DND-41 (cell line): Measurements from ENCODE around the gene SEC23IP.

Experiments
- ATAC-seq: fragments of 200-7000 bp; cut with Tn5 transposase; 3 replicates; pipeline ENCODE4 v1.9.1; 2021; ENCODE audit warnings: low read depth; ENCODE audit not compliant: insufficient read depth
- DNase-seq: peaks from one replicate; pipeline ENCODE4 v3.0.0-alpha.2; 2020
- H2AFZ ChIP-seq: 2 replicates; pipeline ENCODE4 v1.6.0; 2012; ENCODE audit warnings: low read depth, low read length
- H3K27ac ChIP-seq: 2 replicates; pipeline ENCODE4 v1.5.1; 2012; ENCODE audit warnings: low read length, inconsistent platforms
- H3K27me3 ChIP-seq: fragments of 200-600 bp; sonication (generic); 2 replicates; pipeline ENCODE4 v1.6.0; 2012; ENCODE audit warnings: low read length, mild to moderate bottlenecking, inconsistent platforms; ENCODE audit not compliant: insufficient read depth, poor library complexity
- H3K36me3 ChIP-seq: 2 replicates; pipeline ENCODE4 v1.5.1; 2012; ENCODE audit warnings: low read length, inconsistent platforms; ENCODE audit not compliant: insufficient read depth
- H3K4me1 ChIP-seq: 2 replicates; pipeline ENCODE4 v1.5.1; 2012; ENCODE audit warnings: mild to moderate bottlenecking, low read length; ENCODE audit not compliant: insufficient read depth
- H3K4me2 ChIP-seq: 2 replicates; pipeline ENCODE4 v1.6.0; 2012; ENCODE audit warnings: mild to moderate bottlenecking, moderate library complexity, low read length, inconsistent platforms; ENCODE audit not compliant: insufficient read depth
- H3K4me3 ChIP-seq, 2 experiments: fragments of 200-600 bp in 1 of 2; shearing (Covaris generic) in 1 of 2; 2 replicates each; pipeline ENCODE4 v1.5.1; 2012 to 2016; ENCODE audit warnings: inconsistent platforms in 2 of 2, low read length in 2 of 2, mild to moderate bottlenecking in 2 of 2, low read depth in 1 of 2, moderate library complexity in 1 of 2
- H3K79me2 ChIP-seq: 2 replicates; pipeline ENCODE4 v1.6.0; 2012; ENCODE audit warnings: low read length, inconsistent platforms; ENCODE audit not compliant: insufficient read depth
- H3K9ac ChIP-seq: 2 replicates; pipeline ENCODE4 v1.6.0; 2012; ENCODE audit warnings: low read depth, mild to moderate bottlenecking, inconsistent platforms, low read length, moderate library complexity
- H3K9me3 ChIP-seq: 2 replicates; pipeline ENCODE4 v1.5.1; 2012; ENCODE audit warnings: low read length, moderate library complexity, mild to moderate bottlenecking, inconsistent platforms; ENCODE audit not compliant: insufficient read depth, severe bottlenecking
- H4K20me1 ChIP-seq: 2 replicates; pipeline ENCODE4 v1.6.0; 2012; ENCODE audit warnings: low read length; ENCODE audit not compliant: insufficient read depth
- EZH2 ChIP-seq: IDR thresholded peaks from 3 replicates; pipeline ENCODE4 v1.6.1; 2012; ENCODE audit warnings: borderline replicate concordance, low read depth, mild to moderate bottlenecking, moderate library complexity, low read length, inconsistent platforms; ENCODE audit not compliant: severe bottlenecking
- TF ChIP-seq, protein P1 (sequence below): IDR thresholded peaks from 2 replicates; pipeline ENCODE4 v1.5.1; 2012; ENCODE audit warnings: borderline replicate concordance, low read length, moderate library complexity, mild to moderate bottlenecking; ENCODE audit not compliant: poor library complexity, severe bottlenecking; ENCODE audit errors: extremely low read depth

Gene SEC23IP

GRCh38 chr10:119931871-119932270 lies 39.3 kb downstream of the SEC23IP start:
- no peak for DNase-seq
- no peak overlapping the region for H3K27ac ChIP-seq

DNA sequence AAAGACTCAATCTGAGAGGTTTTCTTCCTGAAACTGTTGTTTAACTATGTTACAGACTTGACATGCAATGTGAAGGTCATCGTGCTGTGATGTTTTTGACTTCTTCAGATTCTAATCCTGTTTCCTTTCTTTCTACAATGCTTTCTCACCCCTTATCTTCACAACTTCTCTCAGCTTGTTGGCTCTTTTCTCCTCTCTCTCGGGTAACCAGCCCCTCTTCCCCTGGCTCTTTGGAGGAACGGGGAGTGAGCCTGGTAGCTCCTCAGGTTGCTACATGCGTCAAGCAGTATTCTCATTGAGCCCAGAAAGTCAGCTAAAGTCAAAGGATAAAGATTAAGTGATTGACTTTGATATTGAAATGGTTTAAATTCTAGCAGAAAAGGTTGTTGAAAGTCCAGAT lies 40.1 kb downstream of the SEC23IP start:
- ATAC-seq, result no peak

More at GRCh38 chr10:119931871-119932270, 39.3 kb downstream of the SEC23IP start:
- H3K9ac ChIP-seq, result no peak overlapping the region
- ATAC-seq, result no peak
- H3K79me2 ChIP-seq, result no peaks in the 10 kb centered on the region
- no peaks in the 10 kb centered on the region for H3K4me1 ChIP-seq
- no peak overlapping the region for H2AFZ ChIP-seq
- H3K4me3 ChIP-seq, result no peak overlapping the region
- H4K20me1 ChIP-seq, result no peaks in the 10 kb centered on the region
- no peak overlapping the region for H3K4me2 ChIP-seq
- no peaks in the 10 kb centered on the region for H3K27me3 ChIP-seq
- H3K9me3 ChIP-seq, result no peaks in the 10 kb centered on the region
- peaks cover 79% of the 10 kb centered on the region for H3K36me3 ChIP-seq
- TF ChIP-seq EZH2, result no peak
- TF ChIP-seq, protein P1, sequence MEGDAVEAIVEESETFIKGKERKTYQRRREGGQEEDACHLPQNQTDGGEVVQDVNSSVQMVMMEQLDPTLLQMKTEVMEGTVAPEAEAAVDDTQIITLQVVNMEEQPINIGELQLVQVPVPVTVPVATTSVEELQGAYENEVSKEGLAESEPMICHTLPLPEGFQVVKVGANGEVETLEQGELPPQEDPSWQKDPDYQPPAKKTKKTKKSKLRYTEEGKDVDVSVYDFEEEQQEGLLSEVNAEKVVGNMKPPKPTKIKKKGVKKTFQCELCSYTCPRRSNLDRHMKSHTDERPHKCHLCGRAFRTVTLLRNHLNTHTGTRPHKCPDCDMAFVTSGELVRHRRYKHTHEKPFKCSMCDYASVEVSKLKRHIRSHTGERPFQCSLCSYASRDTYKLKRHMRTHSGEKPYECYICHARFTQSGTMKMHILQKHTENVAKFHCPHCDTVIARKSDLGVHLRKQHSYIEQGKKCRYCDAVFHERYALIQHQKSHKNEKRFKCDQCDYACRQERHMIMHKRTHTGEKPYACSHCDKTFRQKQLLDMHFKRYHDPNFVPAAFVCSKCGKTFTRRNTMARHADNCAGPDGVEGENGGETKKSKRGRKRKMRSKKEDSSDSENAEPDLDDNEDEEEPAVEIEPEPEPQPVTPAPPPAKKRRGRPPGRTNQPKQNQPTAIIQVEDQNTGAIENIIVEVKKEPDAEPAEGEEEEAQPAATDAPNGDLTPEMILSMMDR, result no peak

GRCh38 chr10:119933179-119933578 lies 40.6 kb downstream of the SEC23IP start:
- H2AFZ ChIP-seq, result no peak overlapping the region
- H3K79me2 ChIP-seq, result no peaks in the 10 kb centered on the region
- H3K4me3 ChIP-seq, result no peak overlapping the region
- no peak for TF ChIP-seq EZH2
- TF ChIP-seq, protein P1, result peak; percentile 59
- no peaks in the 10 kb centered on the region for H3K4me1 ChIP-seq
- ATAC-seq, result no peak
- H4K20me1 ChIP-seq, result no peaks in the 10 kb centered on the region
- no peak overlapping the region for H3K9ac ChIP-seq
- H3K36me3 ChIP-seq, result peaks cover 68% of the 10 kb centered on the region
- no peaks in the 10 kb centered on the region for H3K9me3 ChIP-seq
- no peak overlapping the region for H3K27ac ChIP-seq
- no peak overlapping the region for H3K4me2 ChIP-seq
- DNase-seq, result no peak
- no peaks in the 10 kb centered on the region for H3K27me3 ChIP-seq

More for the DNA sequence above, 40.1 kb downstream of the SEC23IP start:
- Histone ChIP-seq H3K36me3 (peaks cover 71% of the 10 kb centered on the region), H3K27ac (no peak overlapping the region), H3K4me1 (no peaks in the 10 kb centered on the region), H3K79me2 (no peaks in the 10 kb centered on the region), H3K27me3 (no peaks in the 10 kb centered on the region), H3K4me3 (no peak overlapping the region), H2AFZ (no peak overlapping the region), H4K20me1 (no peaks in the 10 kb centered on the region), H3K4me2 (no peak overlapping the region), H3K9ac (no peak overlapping the region), H3K9me3 (no peaks in the 10 kb centered on the region)
- TF ChIP-seq, protein P1, result no peak
- no peak for TF ChIP-seq EZH2
- no peak for DNase-seq

- Histone ChIP-seq H3K4me1 (no peaks in the 10 kb centered on the region), H3K9me3 (no peaks in the 10 kb centered on the region), H3K36me3 (peaks cover 37% of the 10 kb centered on the region), H3K27ac (no peak overlapping the region), H3K27me3 (no peaks in the 10 kb centered on the region), H4K20me1 (no peaks in the 10 kb centered on the region; the same call in 1 of the 2 replicates), H3K79me2 (no peaks in the 10 kb centered on the region), H3K4me3 (no peak overlapping the region), H3K9ac (no peak overlapping the region), H2AFZ (no peak overlapping the region), H3K4me2 (no peak overlapping the region)
- TF ChIP-seq, protein P1, result no peak
- TF ChIP-seq EZH2, result no peak
- DNase-seq, result no peak
- no peak for ATAC-seq
Measured at GRCh38 chr10:119940487-119940886, 48.0 kb downstream of the SEC23IP start.
